Calu3 (cell line): ENCODE results near the gene PLXNB3. TPM values are rescaled to one million over a fixed set of nuclear protein-coding genes. Genes with fewer than 3 reads are reported as not detected.
"Not testable (repeated sequence)": the region's sequence is repeated elsewhere in the genome, so short reads cannot be mapped to it uniquely, and the experiment has no call there.

Experiments used
- BruUV-seq: library from RNA; stranded (reverse); fragments of 400-500 nt; replicated peaks from 2 replicates; lab custom pipeline; 2021; lab: Mats Ljungman, UMichigan
- CTCF ChIA-PET: fragments of 300-600 bp; sonication (Branson Sonifier 250); formaldehyde crosslinking; loops from one replicate; lab custom pipeline; 2022; ENCODE audit warnings: antibody characterized with exemption; lab: Charles Lee
- DNase-seq: peaks from one replicate; pipeline ENCODE4 v3.0.0; 2022
- H3K27ac Mint-ChIP-seq: one replicate; pipeline ENCODE4 v1.8.0; 2022; ENCODE audit warnings: mixed read lengths; ENCODE audit not compliant: unreplicated experiment
- H3K27me3 Mint-ChIP-seq: one replicate; pipeline ENCODE4 v1.8.0; 2022; ENCODE audit warnings: mixed read lengths; ENCODE audit not compliant: unreplicated experiment
- H3K36me3 Mint-ChIP-seq: one replicate; pipeline ENCODE4 v1.8.0; 2022; ENCODE audit warnings: mild to moderate bottlenecking, moderate library complexity, mixed read lengths; ENCODE audit not compliant: insufficient read depth, unreplicated experiment
- H3K4me1 Mint-ChIP-seq: one replicate; pipeline ENCODE4 v1.8.0; 2022; ENCODE audit warnings: mild to moderate bottlenecking, low read depth, mixed read lengths; ENCODE audit not compliant: unreplicated experiment
- H3K4me3 Mint-ChIP-seq: one replicate; pipeline ENCODE4 v1.8.0; 2022; ENCODE audit warnings: mild to moderate bottlenecking, low read depth, moderate library complexity, mixed read lengths; ENCODE audit not compliant: unreplicated experiment
- H3K9me3 Mint-ChIP-seq: one replicate; pipeline ENCODE4 v1.8.0; 2022; ENCODE audit warnings: low read depth, mixed read lengths; ENCODE audit not compliant: unreplicated experiment
- CTCF ChIP-seq: fragments of 200-600 bp; IDR thresholded peaks from one replicate; pipeline ENCODE4 v1.8.0; 2022; ENCODE audit warnings: antibody characterized with exemption; ENCODE audit not compliant: unreplicated experiment
- intact Hi-C: fragments of 100-400 bp; cut with micrococcal nuclease; formaldehyde crosslinking; loops from one replicate; pipeline ENCODE4 v1.10.0; 2022; ENCODE audit not compliant: unreplicated experiment
- total RNA-seq: library from RNA; stranded (reverse); gene quantifications from 2 replicates; pipeline ENCODE4 v1.2.3, GENCODE V29; 2022

The PLXNB3 gene
- total RNA-seq, 1 experiment from 2014 or later: 37.5 TPM

GRCh38 chrX:153728095-153728494 is 36.0 kb upstream of the PLXNB3 start:
- Mint-ChIP-seq H3K27ac (no peak overlapping the region), H3K4me1 (peaks cover 16% of the 10 kb centered on the region), H3K36me3 (peaks cover 39% of the 10 kb centered on the region), H3K9me3 (peaks cover 7% of the 10 kb centered on the region), H3K4me3 (no peak overlapping the region), H3K27me3 (no peaks in the 10 kb centered on the region)
- intact Hi-C loops: no loop called here
- BruUV-seq: no TSS peak
- CTCF ChIA-PET: no interaction called here
- no peak for DNase-seq
- TF ChIP-seq CTCF: no peak

GRCh38 chrX:153728951-153729631 is 35.0 kb upstream of the PLXNB3 start:
- TF ChIP-seq CTCF: no peak
- peaks cover 7% of the 10 kb centered on the region for H3K9me3 Mint-ChIP-seq
- no peak for DNase-seq
- no TSS peak for BruUV-seq
- intact Hi-C loops: no loop called here
- no peak overlapping the region for H3K27ac Mint-ChIP-seq
- peaks cover 29% of the 10 kb centered on the region for H3K36me3 Mint-ChIP-seq
- H3K27me3 Mint-ChIP-seq: no peaks in the 10 kb centered on the region
- H3K4me1 Mint-ChIP-seq: peaks cover 16% of the 10 kb centered on the region
- CTCF ChIA-PET: no interaction called here
- H3K4me3 Mint-ChIP-seq: no peak overlapping the region

- CTCF ChIA-PET, H3K9me3 Mint-ChIP-seq, BruUV-seq: not testable (repeated sequence)
Observed at GRCh38 chrX:153730115-153730514, 33.9 kb upstream of the PLXNB3 start.

GRCh38 chrX:153731117-153731844 is 32.8 kb upstream of the PLXNB3 start:
- Mint-ChIP-seq H3K4me1 (peaks cover 16% of the 10 kb centered on the region), H3K9me3 (peaks cover 7% of the 10 kb centered on the region), H3K27me3 (no peaks in the 10 kb centered on the region), H3K4me3 (no peak overlapping the region), H3K36me3 (peaks cover 17% of the 10 kb centered on the region), H3K27ac (no peak overlapping the region)
- no peak for TF ChIP-seq CTCF
- BruUV-seq: no TSS peak
- intact Hi-C loops: no loop called here
- CTCF ChIA-PET: no interaction called here
- no peak for DNase-seq

More at GRCh38 chrX:153730115-153730514, 33.9 kb upstream of the PLXNB3 start:
- H3K4me1 Mint-ChIP-seq: peaks cover 16% of the 10 kb centered on the region
- DNase-seq, H3K27ac Mint-ChIP-seq, H3K27me3 Mint-ChIP-seq, H3K4me3 Mint-ChIP-seq, intact Hi-C loops: not testable (repeated sequence)
- H3K36me3 Mint-ChIP-seq: peaks cover 26% of the 10 kb centered on the region

- no TSS peak for BruUV-seq
- Mint-ChIP-seq H3K27me3 (no peaks in the 10 kb centered on the region), H3K9me3 (peaks cover 7% of the 10 kb centered on the region), H3K36me3 (peaks cover 12% of the 10 kb centered on the region), H3K4me3 (no peak overlapping the region), H3K4me1 (peaks cover 14% of the 10 kb centered on the region), H3K27ac (no peak overlapping the region)
- intact Hi-C loops: no loop called here
- CTCF ChIA-PET: no interaction called here
- DNase-seq: no peak
- no peak for TF ChIP-seq CTCF
Observed at GRCh38 chrX:153731845-153732215, 32.2 kb upstream of the PLXNB3 start.
